Choroid plexus epithelial cell (primary cell): Measurements from ENCODE around the gene OVCA2.
A peak's percentile ranks its signal among the peaks of the same experiment; 100 is the strongest.

ENCODE experiments used
- DNase-seq: peaks from one replicate; pipeline ENCODE4 v3.0.0-alpha.2; 2010; ENCODE audit warnings: low read depth
- H3K4me3 ChIP-seq: 2 replicates; pipeline ENCODE4 v1.5.1; 2011; ENCODE audit warnings: low read depth, mild to moderate bottlenecking, control low read depth, low read length, moderate library complexity
- TF ChIP-seq, protein P1 (sequence below): conservative IDR thresholded peaks from 2 replicates; pipeline ENCODE4 v1.5.1; 2011; ENCODE audit warnings: low read depth, mild to moderate bottlenecking, control low read depth, inconsistent platforms, low read length, moderate library complexity

The OVCA2 gene

DNA sequence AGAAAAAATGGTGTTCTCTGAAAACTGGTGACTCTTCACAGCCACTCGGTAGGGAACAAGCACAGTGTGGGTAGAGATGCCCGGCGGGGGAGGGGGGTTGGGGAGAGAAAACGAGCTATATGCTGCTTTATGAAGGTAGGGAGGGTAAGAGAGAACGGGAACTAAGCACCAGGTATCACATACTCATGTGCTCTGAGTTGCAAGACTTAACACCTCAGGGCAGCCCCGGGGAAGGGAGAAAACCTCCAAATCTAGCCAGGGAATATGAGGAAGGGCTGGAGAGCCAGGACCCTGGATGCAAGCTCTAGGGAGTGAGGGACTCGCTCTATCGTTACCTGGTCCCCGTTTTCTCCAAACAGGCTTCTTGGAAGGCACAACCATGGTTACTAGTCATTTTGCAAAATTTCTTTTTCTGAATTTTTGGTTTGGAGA is 48.4 kb downstream of the OVCA2 start:
- no peak for DNase-seq
- H3K4me3 ChIP-seq = no peak overlapping the region
- TF ChIP-seq, protein P1, sequence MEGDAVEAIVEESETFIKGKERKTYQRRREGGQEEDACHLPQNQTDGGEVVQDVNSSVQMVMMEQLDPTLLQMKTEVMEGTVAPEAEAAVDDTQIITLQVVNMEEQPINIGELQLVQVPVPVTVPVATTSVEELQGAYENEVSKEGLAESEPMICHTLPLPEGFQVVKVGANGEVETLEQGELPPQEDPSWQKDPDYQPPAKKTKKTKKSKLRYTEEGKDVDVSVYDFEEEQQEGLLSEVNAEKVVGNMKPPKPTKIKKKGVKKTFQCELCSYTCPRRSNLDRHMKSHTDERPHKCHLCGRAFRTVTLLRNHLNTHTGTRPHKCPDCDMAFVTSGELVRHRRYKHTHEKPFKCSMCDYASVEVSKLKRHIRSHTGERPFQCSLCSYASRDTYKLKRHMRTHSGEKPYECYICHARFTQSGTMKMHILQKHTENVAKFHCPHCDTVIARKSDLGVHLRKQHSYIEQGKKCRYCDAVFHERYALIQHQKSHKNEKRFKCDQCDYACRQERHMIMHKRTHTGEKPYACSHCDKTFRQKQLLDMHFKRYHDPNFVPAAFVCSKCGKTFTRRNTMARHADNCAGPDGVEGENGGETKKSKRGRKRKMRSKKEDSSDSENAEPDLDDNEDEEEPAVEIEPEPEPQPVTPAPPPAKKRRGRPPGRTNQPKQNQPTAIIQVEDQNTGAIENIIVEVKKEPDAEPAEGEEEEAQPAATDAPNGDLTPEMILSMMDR = no peak

DNA sequence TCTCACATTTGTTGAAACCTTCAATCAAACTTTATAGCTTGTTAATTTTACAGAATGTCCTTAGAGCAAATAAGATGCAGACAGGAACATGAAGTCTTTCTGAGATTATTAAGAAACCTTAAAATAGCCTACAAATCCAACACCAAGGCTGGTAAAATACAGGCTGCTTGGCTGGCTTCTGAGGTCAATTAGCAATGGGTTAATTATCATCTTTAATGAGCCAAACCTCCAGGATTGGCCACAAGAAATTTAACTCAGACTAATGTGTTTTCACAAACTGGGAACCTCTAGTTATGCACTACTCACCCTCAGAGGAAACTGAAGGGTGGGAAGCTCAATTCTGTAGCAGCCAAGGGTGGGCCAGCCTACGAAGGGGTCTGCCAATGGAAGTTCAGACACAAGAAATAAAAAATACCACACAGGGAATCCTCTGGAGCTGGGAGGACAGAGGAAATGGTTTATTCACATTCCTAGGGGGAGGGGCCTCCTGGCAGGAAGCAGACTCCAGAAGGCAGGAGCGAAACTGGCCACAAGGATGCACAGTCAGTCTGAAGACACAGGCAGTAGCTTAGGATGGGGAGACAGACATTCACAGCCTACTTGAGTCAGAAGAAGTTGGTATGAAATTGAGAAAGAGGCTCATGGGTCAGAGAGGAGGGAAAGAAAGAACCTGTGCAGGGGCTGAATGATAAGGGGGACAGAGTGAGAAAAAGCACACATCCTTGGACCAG is 49.1 kb downstream of the OVCA2 start:
- peak; percentile 96 for DNase-seq
- TF ChIP-seq, protein P1 = peak; percentile 68
- no peak overlapping the region for H3K4me3 ChIP-seq

DNA sequence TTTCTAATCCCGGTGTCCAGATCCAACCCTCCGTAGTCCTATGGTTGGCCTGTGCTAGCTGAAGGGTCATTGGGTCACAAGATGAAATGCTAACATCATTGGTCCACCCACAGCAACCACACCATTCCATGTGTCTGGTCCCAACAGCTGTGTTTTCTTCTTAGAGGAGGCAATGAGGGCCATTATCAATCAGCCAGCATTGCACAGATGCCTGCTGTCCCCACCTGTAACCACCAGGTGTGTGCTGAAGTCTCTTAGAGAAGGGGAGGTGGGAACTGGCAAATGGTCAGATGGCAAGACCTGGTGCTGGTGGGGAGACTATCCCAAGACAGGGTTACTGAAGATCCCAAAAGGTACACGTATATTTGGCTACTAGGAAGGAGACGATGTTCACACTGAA is 50.4 kb downstream of the OVCA2 start:
- no peak for DNase-seq
- no peak overlapping the region for H3K4me3 ChIP-seq
- TF ChIP-seq, protein P1 = no peak
